Uterus (tissue), 4 donors: ENCODE measurements around the gene OS9. TPM values are rescaled to one million over a fixed set of nuclear protein-coding genes. Genes with fewer than 3 reads are reported as not detected.
A peak's percentile ranks its signal among the peaks of the same experiment; 100 is the strongest.

Experiments used
- DNase-seq, 2 donors: peaks; one replicate each; pipeline ENCODE4 v3.0.0-alpha.2; 2019 to 2020
- H3K27ac ChIP-seq, 2 donors: fragments of 200-600 bp; sonication (generic); 1 replicate in 1 of 2; 2 replicates in 1 of 2; pipeline ENCODE4 v1.5.1; 2016 to 2018
- H3K27me3 ChIP-seq, 2 donors: fragments of 200-600 bp; sonication (generic); one replicate each; pipeline ENCODE4 v1.5.1; 2018 to 2019; ENCODE audit warnings: control low read depth in 1 of 2
- H3K36me3 ChIP-seq, 2 donors: fragments of 200-600 bp; sonication (generic); one replicate each; pipeline ENCODE4 v1.5.1; 2019; ENCODE audit warnings: control low read depth in 1 of 2
- H3K4me1 ChIP-seq, 2 donors: fragments of 200-600 bp; sonication (generic); one replicate each; pipeline ENCODE4 v1.5.1; 2018 to 2019; ENCODE audit warnings: control low read depth in 1 of 2
- H3K4me3 ChIP-seq, 2 donors: fragments of 200-600 bp; sonication (generic); 1 replicate in 1 of 2; 2 replicates in 1 of 2; pipeline ENCODE4 v1.5.1; 2018 to 2019; ENCODE audit warnings: mild to moderate bottlenecking in 1 of 2
- H3K9me3 ChIP-seq, 2 donors: fragments of 200-600 bp; sonication (generic); one replicate each; pipeline ENCODE4 v1.5.1; 2019; ENCODE audit warnings: control low read depth in 1 of 2
- POLR2A ChIP-seq, 2 donors: fragments of 450-650 bp; IDR thresholded peaks; one replicate each; pipeline ENCODE4 v1.6.1; 2016; ENCODE audit warnings: antibody characterized with exemption in 2 of 2, mild to moderate bottlenecking in 1 of 2, moderate library complexity in 1 of 2
- intact Hi-C: fragments of 100-400 bp; cut with DNase I; formaldehyde crosslinking; loops from one replicate; pipeline ENCODE4 v1.15.1; 2023; ENCODE audit warnings: low total_unique reads
- total RNA-seq, 4 donors: library from RNA; depleted of rRNA in 3 of 4; stranded (reverse); fragments of >200 nt in 3 of 4; gene quantifications; one replicate each; pipeline versions ENCODE4 v1.1.0 to v1.2.4, GENCODE V29; 2014 to 2023
- TF ChIP-seq, protein P1 (sequence below), 4 experiments: fragments of 200-600 bp in 2 of 4; fragments of 450-650 bp in 2 of 4; sonication (generic) in 2 of 4; IDR thresholded peaks; one replicate each; pipeline ENCODE4 v1.5.1; 2016 to 2019; ENCODE audit warnings: antibody characterized with exemption in 4 of 4, mild to moderate bottlenecking in 2 of 4, moderate library complexity in 1 of 4
- donor health status: DM: yes; HTN: yes; CAD: no.

OS9 gene
- total RNA-seq, 4 donors from 2014 or later: 189 to 339 (median 252) TPM

DNA sequence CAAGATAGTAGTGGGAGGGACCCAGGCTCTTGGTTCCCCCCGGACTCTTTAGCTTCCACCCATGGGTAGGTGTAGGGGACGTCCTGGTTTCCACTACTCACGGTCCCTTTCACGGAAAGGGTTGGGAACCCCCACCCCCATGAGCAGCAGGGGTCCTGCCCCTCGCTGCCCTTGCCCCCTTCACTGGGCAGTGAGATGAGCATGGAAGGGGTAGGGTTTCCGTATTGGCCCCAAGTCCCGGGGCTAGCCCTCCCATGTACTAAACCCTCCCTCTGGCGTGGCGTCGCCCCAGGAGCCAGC, 31.9 kb downstream of the OS9 start:
- Histone ChIP-seq H3K4me1 (no peaks in the 10 kb centered on the region), H3K9me3 (no peaks in the 10 kb centered on the region), H3K4me3 (peak overlapping the region; percentile 53 to 59), H3K27ac (peak overlapping the region in 1 of 2 donors; percentile 39), H3K36me3 (no peaks in the 10 kb centered on the region), H3K27me3 (no peaks in the 10 kb centered on the region)
- intact Hi-C loops: no loop called here
- DNase-seq: no peak
- TF ChIP-seq POLR2A (IDR thresholded peaks at IDR 0.05): no peak
- TF ChIP-seq, protein P1, sequence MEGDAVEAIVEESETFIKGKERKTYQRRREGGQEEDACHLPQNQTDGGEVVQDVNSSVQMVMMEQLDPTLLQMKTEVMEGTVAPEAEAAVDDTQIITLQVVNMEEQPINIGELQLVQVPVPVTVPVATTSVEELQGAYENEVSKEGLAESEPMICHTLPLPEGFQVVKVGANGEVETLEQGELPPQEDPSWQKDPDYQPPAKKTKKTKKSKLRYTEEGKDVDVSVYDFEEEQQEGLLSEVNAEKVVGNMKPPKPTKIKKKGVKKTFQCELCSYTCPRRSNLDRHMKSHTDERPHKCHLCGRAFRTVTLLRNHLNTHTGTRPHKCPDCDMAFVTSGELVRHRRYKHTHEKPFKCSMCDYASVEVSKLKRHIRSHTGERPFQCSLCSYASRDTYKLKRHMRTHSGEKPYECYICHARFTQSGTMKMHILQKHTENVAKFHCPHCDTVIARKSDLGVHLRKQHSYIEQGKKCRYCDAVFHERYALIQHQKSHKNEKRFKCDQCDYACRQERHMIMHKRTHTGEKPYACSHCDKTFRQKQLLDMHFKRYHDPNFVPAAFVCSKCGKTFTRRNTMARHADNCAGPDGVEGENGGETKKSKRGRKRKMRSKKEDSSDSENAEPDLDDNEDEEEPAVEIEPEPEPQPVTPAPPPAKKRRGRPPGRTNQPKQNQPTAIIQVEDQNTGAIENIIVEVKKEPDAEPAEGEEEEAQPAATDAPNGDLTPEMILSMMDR (IDR thresholded peaks at IDR 0.05): no peak

DNA sequence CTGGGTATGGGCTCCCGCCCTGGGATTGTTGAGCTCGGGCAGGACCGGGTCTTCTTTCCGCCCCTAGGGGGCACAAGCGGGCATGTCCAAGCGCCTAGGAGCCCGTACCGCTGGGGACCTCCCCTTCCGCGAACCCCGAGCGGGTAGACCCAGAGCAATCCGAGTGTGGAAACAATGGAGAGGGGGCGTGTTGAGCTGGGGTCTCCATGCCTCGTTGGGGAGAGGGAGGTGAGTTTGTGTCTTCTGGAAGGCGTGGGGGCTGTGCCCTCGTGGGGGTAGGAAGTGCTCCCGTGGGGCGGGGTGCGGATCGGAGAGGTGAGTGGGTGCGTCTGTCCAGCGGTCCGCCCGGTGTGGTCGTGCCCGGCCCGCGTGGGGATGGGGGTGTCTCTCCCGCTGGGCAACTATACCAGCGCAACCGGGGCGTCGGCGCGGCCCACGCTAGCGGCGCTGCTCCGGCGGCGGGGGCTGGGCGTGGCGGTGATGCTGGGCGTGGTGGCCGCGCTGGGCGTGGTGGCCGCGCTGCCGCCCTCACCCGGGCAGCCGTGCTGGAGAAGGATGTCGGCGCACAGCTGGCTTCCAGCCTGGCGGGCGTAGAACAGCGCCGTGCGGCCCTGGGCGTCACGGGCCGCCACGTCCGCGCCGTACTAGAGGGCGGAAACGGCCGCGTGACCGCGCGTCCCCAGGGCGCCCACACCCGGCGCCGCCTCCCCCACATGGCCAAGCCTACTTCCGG, 32.4 kb downstream of the OS9 start:
- H3K36me3 ChIP-seq: no peaks in the 10 kb centered on the region
- H3K9me3 ChIP-seq: no peaks in the 10 kb centered on the region
- TF ChIP-seq, protein P1 (IDR thresholded peaks at IDR 0.05): peak; percentile 68 to 76 (median 72)
- peak in 1 of 2 donors; percentile 22 for TF ChIP-seq POLR2A (IDR thresholded peaks at IDR 0.05)
- intact Hi-C loops: no loop called here
- no peaks in the 10 kb centered on the region for H3K27me3 ChIP-seq
- H3K4me1 ChIP-seq: no peaks in the 10 kb centered on the region
- DNase-seq: peak; percentile 82 to 84
- peak overlapping the region; percentile 53 to 59 for H3K4me3 ChIP-seq
- H3K27ac ChIP-seq: peak overlapping the region; percentile 39 to 56

DNA sequence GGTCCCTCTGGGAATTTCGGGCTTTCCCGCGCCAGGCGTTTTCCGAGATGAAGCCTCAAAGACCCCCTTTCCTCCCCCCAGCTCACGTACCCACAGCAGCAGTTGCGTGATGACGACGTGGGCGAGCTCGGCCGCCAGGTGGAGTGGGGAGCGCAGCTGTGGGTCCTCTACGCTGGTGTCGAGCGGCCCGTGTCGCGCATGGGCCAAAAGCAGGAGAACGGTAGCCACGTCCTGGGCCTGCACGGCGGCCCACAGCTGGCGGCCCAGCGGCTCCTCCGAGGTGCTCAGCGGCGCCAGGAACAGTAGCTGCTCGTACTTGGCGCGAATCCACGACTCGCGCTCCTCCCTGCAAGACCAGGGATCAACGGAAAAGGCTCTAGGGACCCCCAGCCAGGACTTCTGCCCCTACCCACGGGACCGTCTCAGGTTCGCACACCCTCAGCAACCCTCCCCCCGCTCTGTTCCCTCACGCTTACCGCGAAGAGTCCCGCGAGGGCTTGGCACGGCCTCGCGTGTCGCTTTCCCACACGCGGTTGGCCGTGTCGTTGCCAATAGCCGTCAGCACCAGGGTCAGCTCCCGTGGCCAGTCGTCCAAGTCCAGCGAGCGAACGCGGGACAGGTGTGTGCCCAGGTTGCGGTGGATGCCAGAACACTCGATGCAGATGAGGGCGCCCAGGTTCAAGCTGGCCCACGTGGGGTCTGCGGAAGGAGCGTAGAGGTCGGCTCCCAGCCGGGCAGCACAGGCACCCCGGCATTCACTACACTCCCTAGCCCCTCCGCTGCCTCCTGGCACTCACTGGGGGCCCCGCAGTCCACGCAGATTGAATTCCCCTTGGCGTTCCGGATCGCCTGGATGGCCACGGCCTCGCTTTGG, 33.2 kb downstream of the OS9 start:
- intact Hi-C loops: no loop called here
- H3K27me3 ChIP-seq: no peaks in the 10 kb centered on the region
- H3K27ac ChIP-seq: peak overlapping the region in 1 of 2 donors; percentile 39
- peak in 1 of 2 donors; percentile 52 for DNase-seq
- H3K9me3 ChIP-seq: no peaks in the 10 kb centered on the region
- no peak for TF ChIP-seq POLR2A (IDR thresholded peaks at IDR 0.05)
- TF ChIP-seq, protein P1 (IDR thresholded peaks at IDR 0.05): peak in 3 of 4 experiments; percentile 37 to 56 (median 48)
- H3K4me1 ChIP-seq: no peaks in the 10 kb centered on the region
- no peaks in the 10 kb centered on the region for H3K36me3 ChIP-seq
- H3K4me3 ChIP-seq: peak overlapping the region; percentile 53 to 59

DNA sequence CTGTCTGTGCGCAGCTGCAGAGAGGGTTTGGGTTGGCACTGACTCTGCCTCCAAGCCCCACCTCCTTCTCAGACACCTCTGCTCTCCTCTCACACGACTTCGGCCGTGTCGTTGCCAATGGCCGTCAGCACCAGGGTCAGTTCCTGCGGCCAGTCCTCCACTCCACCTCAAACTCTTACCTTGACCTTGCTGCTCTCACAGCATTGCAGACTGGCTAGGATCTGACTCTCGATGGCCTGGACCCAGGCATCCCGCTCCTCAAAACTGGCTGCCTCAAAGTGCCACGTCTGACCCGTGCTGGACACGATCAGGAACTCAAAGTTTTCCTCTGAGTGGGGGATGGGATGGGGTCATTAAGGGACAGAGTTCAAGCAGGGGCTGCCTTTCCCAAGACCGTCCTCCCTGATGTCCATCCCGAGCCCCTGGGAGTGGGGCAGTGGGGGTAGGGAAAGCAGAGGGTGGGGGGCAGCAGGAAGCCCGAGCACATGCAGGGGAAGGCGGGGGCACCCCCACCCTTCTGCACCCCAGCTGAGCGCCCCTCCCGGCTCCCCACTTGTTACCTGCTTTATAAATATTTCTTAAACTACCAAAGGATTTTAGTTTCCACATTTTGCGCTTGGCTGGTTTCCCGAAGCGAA, 33.9 kb downstream of the OS9 start:
- Histone ChIP-seq H3K9me3 (no peaks in the 10 kb centered on the region), H3K36me3 (no peaks in the 10 kb centered on the region), H3K27ac (no peak overlapping the region), H3K4me1 (no peaks in the 10 kb centered on the region), H3K27me3 (no peaks in the 10 kb centered on the region), H3K4me3 (no peak overlapping the region)
- intact Hi-C loops: no loop called here
- TF ChIP-seq POLR2A (IDR thresholded peaks at IDR 0.05): no peak
- TF ChIP-seq, protein P1 (IDR thresholded peaks at IDR 0.05): no peak
- no peak for DNase-seq
